Measurements from ENCODE around the gene CASS4. TPM values are rescaled to one million over a fixed set of nuclear protein-coding genes. Genes with fewer than 3 reads are reported as not detected.

The CASS4 gene
- total RNA-seq, 1 experiment from 2014 or later: not detected

- CTCF ChIA-PET: interaction anchor here (0.6 to 3.0 kb wide), 7 partner anchors 17 to 671 kb away, joined by 3 to 30 read pairs (median 4); partner anchors contain the start of gene FAM210B
- Mint-ChIP-seq H3K27me3 (ENCODE audit: insufficient read depth, unreplicated experiment) (no peaks in the 10 kb centered on the region), H3K27ac (ENCODE audit: low read depth, unreplicated experiment) (no peak overlapping the region), H3K9me3 (ENCODE audit: unreplicated experiment) (no peaks in the 10 kb centered on the region), H3K4me1 (ENCODE audit: insufficient read depth, unreplicated experiment) (peaks cover 27% of the 10 kb centered on the region), H3K4me3 (ENCODE audit: unreplicated experiment) (no peak overlapping the region), H3K36me3 (ENCODE audit: insufficient read depth, unreplicated experiment) (peaks cover 33% of the 10 kb centered on the region)
- no peak for TF ChIP-seq CTCF (IDR thresholded peaks at IDR 0.05; ENCODE audit: unreplicated experiment)
- intact Hi-C loops (cut with micrococcal nuclease): no loop called here
- DNase-seq (ENCODE audit: unreplicated experiment): no peak
- POLR2A ChIA-PET: interaction anchor here (0.6 to 6.8 kb wide), 6 partner anchors 9 to 78 kb away, joined by 4 to 100 read pairs (median 4); partner anchors contain the start of genes FAM210B and RTF2
- BruUV-seq (replicated peaks): TSS peak; percentile 87
Measured at GRCh38 chr20:56391037-56391436, 21.0 kb upstream of the CASS4 start.

GRCh38 chr20:56391596-56392131, 20.4 kb upstream of the CASS4 start:
- H3K9me3 Mint-ChIP-seq (ENCODE audit: unreplicated experiment): no peaks in the 10 kb centered on the region
- no peak overlapping the region for H3K4me3 Mint-ChIP-seq (ENCODE audit: unreplicated experiment)
- H3K36me3 Mint-ChIP-seq (ENCODE audit: insufficient read depth, unreplicated experiment): peaks cover 35% of the 10 kb centered on the region
- H3K27me3 Mint-ChIP-seq (ENCODE audit: insufficient read depth, unreplicated experiment): no peaks in the 10 kb centered on the region
- ChIA-PET POLR2A (interaction anchor here (0.6 to 6.8 kb wide), 22 partner anchors 9 to 652 kb away, joined by 3 to 100 read pairs (median 4); partner anchors contain the start of genes CASS4, FAM210B, RTF2 and TFAP2C), CTCF (interaction anchor here (0.6 to 3.0 kb wide), 13 partner anchors 9 to 670 kb away, joined by 3 to 30 read pairs (median 4); partner anchors contain the start of gene FAM210B)
- H3K27ac Mint-ChIP-seq (ENCODE audit: low read depth, unreplicated experiment): no peak overlapping the region
- no TSS peak for BruUV-seq (replicated peaks)
- no peak for TF ChIP-seq CTCF (IDR thresholded peaks at IDR 0.05; ENCODE audit: unreplicated experiment)
- DNase-seq (ENCODE audit: unreplicated experiment): no peak
- peaks cover 27% of the 10 kb centered on the region for H3K4me1 Mint-ChIP-seq (ENCODE audit: insufficient read depth, unreplicated experiment)
- intact Hi-C loops (cut with micrococcal nuclease): loop anchor here (2.0 kb wide), 2 partner anchors 33 to 189 kb away; partner anchors contain the start of gene FAM210B

GRCh38 chr20:56392132-56392880, 19.8 kb upstream of the CASS4 start, which contains the start of the genes AURKA and CSTF1:
TSS of gene AURKA (minus strand) at chr20:56392215. CDS start at chr20:56388197, 4,018 bp downstream.
TSS of gene CSTF1 (plus strand) at chr20:56392645. CDS start at chr20:56395553, 2,908 bp downstream.
- H3K4me1 Mint-ChIP-seq (ENCODE audit: insufficient read depth, unreplicated experiment): peaks cover 26% of the 10 kb centered on the region
- intact Hi-C loops (cut with micrococcal nuclease): loop anchor here (2.0 kb wide), 2 partner anchors 34 to 190 kb away; partner anchors contain the start of gene FAM210B
- CTCF ChIA-PET: interaction anchor here (0.8 to 3.0 kb wide), 15 partner anchors 9 to 204 kb away, joined by 3 to 30 read pairs (median 4); partner anchors contain the start of gene FAM210B
- POLR2A ChIA-PET: interaction anchor here (0.6 to 6.8 kb wide), 21 partner anchors 10 to 669 kb away, joined by 3 to 100 read pairs (median 5); partner anchors contain the start of genes CASS4, FAM210B, RTF2 and TFAP2C
- peak; percentile 99 for DNase-seq (ENCODE audit: unreplicated experiment)
- H3K36me3 Mint-ChIP-seq (ENCODE audit: insufficient read depth, unreplicated experiment): peaks cover 40% of the 10 kb centered on the region
- H3K4me3 Mint-ChIP-seq (ENCODE audit: unreplicated experiment): no peak within 1 kb of the TSS
- H3K27me3 Mint-ChIP-seq (ENCODE audit: insufficient read depth, unreplicated experiment): no peaks in the 10 kb centered on the region
- BruUV-seq (replicated peaks): no TSS peak
- H3K27ac Mint-ChIP-seq (ENCODE audit: low read depth, unreplicated experiment): no peak within 1 kb of the TSS
- TF ChIP-seq CTCF (IDR thresholded peaks at IDR 0.05; ENCODE audit: unreplicated experiment): no peak
- no peaks in the 10 kb centered on the region for H3K9me3 Mint-ChIP-seq (ENCODE audit: unreplicated experiment)

All from MCF 10A (cell line).